GM10847 (cell line): ENCODE results near the gene STIP1.

Experiments
- POLR2A ChIP-seq: IDR thresholded peaks from 2 replicates; pipeline ENCODE4 v1.6.1; 2011; ENCODE audit not compliant: insufficient read length; ENCODE audit errors: extremely low read depth

The STIP1 gene

DNA sequence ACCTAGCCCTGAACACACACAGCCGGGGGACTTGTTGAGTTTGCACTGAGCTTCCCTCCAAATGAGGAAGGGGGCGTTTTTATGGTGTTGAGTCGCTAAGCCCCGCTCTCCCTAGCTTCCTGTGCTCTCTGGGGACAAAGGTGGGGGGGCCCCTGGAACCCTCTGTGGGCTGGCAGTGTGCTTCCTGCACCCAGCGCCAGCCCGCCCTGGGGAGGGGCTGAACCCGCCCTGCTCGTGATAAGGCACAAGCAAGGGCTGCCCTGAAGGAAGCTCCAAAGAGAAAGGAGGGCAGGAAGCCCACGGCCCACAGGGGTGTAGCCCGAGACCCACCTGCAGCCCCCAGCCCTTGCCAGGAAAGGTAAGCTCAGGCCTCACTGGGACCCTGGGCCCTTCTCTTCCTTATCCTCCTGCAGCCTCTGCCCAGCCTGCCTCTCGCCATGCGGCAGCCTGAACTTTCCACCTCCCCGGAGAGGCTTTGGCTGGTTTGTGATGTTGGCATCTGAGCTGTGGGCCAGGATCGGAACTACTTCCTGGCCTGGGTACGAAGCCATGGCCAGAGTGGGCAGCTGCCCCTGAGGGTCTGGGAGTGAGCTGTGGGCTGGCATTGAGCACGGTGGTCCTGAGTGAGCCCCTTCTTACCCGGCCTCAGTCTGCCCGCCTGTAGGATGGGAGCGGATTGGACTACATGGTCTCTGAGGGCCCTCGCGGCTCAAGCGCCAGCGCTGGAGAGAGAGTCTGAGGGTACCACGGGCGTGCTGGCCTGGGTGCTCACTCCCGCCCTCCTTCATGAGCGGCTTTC, 20.7 kb downstream of the STIP1 start, which contains the start of gene FERMT3:
TSS of gene FERMT3 (plus strand) at position 265 of the 799 bp plus-strand sequence. CDS start 644 bp downstream, outside the sequence.
- TF ChIP-seq POLR2A: peak; percentile 42

DNA sequence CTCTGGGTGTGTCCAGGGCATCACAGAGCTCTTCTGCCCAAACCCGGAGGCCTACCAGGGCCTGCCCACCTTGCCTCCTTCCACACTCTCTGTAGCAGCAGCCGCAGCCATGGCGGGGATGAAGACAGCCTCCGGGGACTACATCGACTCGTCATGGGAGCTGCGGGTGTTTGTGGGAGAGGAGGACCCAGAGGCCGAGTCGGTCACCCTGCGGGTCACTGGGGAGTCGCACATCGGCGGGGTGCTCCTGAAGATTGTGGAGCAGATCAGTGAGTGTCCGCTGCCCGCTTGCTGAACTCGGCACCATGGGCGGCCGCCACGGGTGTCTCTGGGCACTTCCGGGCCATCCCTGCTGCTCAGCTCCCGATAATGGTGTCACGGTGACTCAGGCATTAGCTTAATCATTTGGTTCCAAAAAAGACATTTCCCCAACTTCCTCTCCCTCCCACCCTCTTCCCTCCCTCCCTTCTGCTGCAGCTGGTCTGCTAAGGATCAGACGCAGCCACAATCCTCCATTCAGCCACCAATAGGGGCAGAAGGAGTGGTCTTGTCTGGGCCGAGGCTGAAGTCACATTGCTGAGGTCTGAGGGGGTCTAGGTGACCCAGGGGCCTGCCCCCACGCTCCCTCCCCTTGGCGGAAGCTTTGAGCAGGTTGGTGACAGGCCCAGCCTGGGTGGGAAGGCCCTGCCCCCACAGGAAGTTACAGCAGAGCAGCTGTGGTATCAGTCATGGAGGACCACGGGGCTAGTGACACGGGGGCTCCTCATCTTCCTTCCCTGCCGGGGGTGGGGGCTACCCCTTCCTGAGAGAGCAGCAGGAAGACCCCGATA, 21.5 kb downstream of the STIP1 start:
- TF ChIP-seq POLR2A: peak; percentile 64

DNA sequence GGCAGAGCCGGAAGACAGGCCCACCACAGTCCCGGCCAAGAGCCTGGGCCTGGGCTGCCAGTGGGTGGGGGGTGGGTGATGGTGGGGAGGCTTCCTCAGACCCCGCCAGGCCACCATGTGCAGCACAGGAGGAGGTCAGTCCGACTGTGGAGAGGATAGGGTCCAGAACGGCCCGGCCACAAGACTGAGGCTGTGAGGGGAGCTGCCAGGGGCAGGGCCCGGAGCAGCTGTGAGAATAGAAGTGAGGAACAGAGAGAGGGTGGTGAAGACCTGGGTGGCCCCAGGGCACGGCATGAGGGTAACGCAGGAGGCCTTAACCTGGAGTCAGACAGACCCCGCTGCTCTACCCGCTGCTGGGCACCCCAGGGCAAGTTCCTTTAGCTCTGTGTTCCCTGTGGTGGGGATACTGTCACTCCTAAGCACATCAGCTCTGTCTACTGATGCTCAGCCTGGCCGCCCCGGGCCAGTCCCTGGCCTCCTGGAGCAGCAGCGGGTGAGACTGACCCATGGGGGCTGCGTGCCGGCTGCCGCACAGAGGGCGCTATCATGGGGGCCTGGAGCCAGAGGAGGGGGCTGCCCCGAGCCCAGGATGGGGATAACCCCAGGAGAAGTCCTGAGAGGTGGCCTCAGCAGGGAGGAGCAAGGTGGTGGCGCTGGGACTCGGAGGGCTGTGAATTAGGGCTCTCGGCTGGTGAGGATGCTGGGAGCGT, 22.3 kb downstream of the STIP1 start:
- no peak for TF ChIP-seq POLR2A

- no peak for TF ChIP-seq POLR2A
Observed at GRCh38 chr11:64208796-64209562, 23.0 kb downstream of the STIP1 start.

GRCh38 chr11:64209563-64209843, 23.5 kb downstream of the STIP1 start:
- TF ChIP-seq POLR2A: no peak

DNA sequence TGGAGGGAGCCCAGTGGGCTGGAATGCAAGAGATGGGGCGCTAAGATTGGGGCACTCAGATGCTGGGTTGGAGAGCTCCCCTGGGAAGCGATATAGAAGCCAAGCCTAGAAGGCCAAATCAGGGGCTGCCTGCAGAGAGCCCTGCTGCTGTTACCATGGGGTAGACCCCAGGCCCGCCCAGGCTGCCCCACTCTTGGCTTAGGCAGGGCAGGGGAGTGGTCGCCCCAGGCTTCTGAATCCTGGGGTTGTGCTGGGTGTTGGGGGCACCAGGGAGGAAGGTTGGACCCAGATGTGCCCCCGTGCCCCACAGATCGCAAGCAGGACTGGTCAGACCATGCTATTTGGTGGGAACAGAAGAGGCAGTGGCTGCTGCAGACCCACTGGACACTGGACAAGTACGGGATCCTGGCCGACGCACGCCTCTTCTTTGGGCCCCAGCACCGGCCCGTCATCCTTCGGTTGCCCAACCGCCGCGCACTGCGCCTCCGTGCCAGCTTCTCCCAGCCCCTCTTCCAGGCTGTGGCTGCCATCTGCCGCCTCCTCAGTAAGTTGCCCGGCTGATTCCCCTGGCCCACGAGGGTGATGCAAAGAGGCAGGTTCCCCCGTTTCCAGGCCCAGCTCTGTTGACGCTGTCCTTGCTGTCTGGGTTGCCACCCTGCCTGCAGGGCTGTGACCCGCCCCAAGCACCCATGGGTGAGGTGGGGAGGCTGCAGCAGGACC, 24.5 kb downstream of the STIP1 start:
- no peak for TF ChIP-seq POLR2A

GRCh38 chr11:64211181-64211872, 25.4 kb downstream of the STIP1 start:
- TF ChIP-seq POLR2A: no peak

GRCh38 chr11:64216879-64217278, 30.9 kb downstream of the STIP1 start:
- no peak for TF ChIP-seq POLR2A

- no peak for TF ChIP-seq POLR2A
Observed at GRCh38 chr11:64218628-64219353, 32.8 kb downstream of the STIP1 start.

GRCh38 chr11:64219354-64219684, 33.3 kb downstream of the STIP1 start:
- TF ChIP-seq POLR2A: no peak

- no peak for TF ChIP-seq POLR2A
Observed at GRCh38 chr11:64219755-64220154, 33.8 kb downstream of the STIP1 start.

DNA sequence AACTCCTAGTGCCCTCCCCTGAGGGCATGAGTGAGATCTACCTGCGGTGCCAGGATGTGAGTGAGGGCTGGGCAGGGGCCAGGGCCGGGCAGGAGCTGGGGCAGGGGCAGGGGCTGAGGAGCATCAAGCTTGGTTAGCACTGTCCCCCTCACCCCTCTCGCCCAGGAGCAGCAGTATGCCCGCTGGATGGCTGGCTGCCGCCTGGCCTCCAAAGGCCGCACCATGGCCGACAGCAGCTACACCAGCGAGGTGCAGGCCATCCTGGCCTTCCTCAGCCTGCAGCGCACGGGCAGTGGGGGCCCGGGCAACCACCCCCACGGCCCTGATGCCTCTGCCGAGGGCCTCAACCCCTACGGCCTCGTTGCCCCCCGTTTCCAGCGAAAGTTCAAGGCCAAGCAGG, 34.3 kb downstream of the STIP1 start:
- no peak for TF ChIP-seq POLR2A

DNA sequence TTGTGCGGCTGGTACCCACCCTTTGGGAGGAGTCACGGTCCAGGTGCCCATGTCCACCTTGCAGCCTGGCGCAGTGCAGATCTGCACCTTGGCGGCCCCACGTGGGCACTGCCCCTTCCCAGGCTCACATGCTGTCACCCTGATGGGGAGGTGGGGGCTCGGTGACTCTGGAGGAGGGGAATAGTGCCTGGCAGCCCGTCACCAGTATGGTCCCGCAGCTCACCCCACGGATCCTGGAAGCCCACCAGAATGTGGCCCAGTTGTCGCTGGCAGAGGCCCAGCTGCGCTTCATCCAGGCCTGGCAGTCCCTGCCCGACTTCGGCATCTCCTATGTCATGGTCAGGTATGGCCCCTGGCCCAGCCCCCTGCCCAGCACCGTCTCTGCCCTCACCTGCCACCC, 34.8 kb downstream of the STIP1 start:
- no peak for TF ChIP-seq POLR2A

DNA sequence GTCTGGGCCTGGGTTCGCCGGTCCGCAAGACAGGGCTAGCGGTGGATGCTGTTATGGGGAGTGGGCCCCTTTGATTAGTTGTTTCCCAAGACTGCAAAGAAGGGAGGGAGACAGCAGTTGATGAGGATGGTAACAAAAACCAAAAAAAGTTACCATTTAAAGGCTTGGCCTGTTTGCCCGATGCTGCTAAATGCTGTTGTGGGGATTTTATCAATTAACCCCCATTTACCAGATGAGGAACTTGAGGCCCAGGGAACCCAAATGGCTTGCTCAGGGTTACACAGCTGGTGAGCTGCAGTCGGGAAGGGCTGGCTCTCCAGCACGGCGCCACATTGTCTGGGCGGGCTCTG, 36.7 kb downstream of the STIP1 start:
- TF ChIP-seq POLR2A: no peak
